ENCODE results near the gene TADA2B.

- TF ChIP-seq CTCF (conservative IDR thresholded peaks at IDR 0.05; ENCODE audit: low read length) (no peak), EZH2phosphoT487 (IDR thresholded peaks at IDR 0.05; ENCODE audit: borderline replicate concordance) (no peak)
Measured at GRCh38 chr4:7049739-7050138, 6.6 kb downstream of the TADA2B start.

Data from Loucy (cell line).